GM23338 (cell line): Measurements from ENCODE around the gene GPAM.

ENCODE experiments used
- CREB1 ChIP-seq: fragments of 250-450 bp; sonication (Bioruptor Pico); IDR thresholded peaks from 2 replicates; pipeline ENCODE4 v1.5.0; 2020; ENCODE audit warnings: low read depth, mild to moderate bottlenecking, moderate library complexity
- ETS1 ChIP-seq: IDR thresholded peaks from 2 replicates; pipeline ENCODE4 v1.6.1; 2016; ENCODE audit warnings: antibody characterized with exemption
- EZH2 ChIP-seq: fragments of 200-600 bp; sonication (generic); IDR thresholded peaks from one replicate; pipeline ENCODE4 v1.8.0; 2017; ENCODE audit warnings: antibody characterized with exemption, mild to moderate bottlenecking, low read depth; ENCODE audit not compliant: unreplicated experiment
- EZH2phosphoT487 ChIP-seq: fragments of 200-600 bp; sonication (generic); IDR thresholded peaks from one replicate; pipeline ENCODE4 v1.8.1; 2018; ENCODE audit warnings: antibody characterized with exemption; ENCODE audit not compliant: unreplicated experiment
- JUNB ChIP-seq: IDR thresholded peaks from one replicate; pipeline ENCODE4 v1.6.1; 2016; ENCODE audit warnings: antibody characterized with exemption; ENCODE audit not compliant: unreplicated experiment
- POLR2AphosphoS5 ChIP-seq: IDR thresholded peaks from 2 replicates; pipeline ENCODE4 v1.6.1; 2016; ENCODE audit warnings: antibody characterized with exemption, low read depth
- TF ChIP-seq, protein P1 (sequence below), 2 experiments: fragments of 200-600 bp in 1 of 2; sonication (generic) in 1 of 2; conservative IDR thresholded peaks; 2 replicates each; pipeline versions ENCODE4 v1.5.1 to v1.6.1; 2016 to 2017; ENCODE audit warnings: antibody characterized with exemption in 2 of 2, low read depth in 2 of 2, mild to moderate bottlenecking in 2 of 2, moderate library complexity in 1 of 2
- TF ChIP-seq, protein P2 (sequence below): IDR thresholded peaks from one replicate; pipeline ENCODE4 v1.6.1; 2018; ENCODE audit warnings: antibody characterized with exemption; ENCODE audit not compliant: unreplicated experiment

DNA sequence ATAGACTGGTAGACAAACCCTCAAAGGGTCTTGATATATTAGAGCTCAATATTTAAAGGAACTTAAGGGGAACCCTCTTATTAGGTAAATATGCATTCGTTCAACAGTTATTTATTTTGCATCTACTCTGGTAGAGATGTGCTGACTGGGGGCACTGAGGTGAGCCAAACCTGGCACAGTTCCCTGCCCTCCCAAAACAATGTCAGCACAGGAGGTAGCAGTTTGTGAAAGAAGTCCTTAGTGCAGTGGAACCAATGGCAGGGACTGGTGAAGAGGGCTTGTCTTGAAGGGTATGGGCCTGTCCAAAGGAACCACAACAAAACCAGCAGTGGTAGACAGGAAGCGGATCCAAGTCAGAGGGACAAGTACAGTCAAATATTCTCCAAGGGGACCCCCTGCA lies 32.6 kb upstream of the GPAM start:
- TF ChIP-seq POLR2AphosphoS5 (no peak), EZH2 (no peak), EZH2phosphoT487 (no peak), JUNB (no peak), CREB1 (CRISPR knock-in tag) (no peak), ETS1 (no peak)
- TF ChIP-seq, protein P1, sequence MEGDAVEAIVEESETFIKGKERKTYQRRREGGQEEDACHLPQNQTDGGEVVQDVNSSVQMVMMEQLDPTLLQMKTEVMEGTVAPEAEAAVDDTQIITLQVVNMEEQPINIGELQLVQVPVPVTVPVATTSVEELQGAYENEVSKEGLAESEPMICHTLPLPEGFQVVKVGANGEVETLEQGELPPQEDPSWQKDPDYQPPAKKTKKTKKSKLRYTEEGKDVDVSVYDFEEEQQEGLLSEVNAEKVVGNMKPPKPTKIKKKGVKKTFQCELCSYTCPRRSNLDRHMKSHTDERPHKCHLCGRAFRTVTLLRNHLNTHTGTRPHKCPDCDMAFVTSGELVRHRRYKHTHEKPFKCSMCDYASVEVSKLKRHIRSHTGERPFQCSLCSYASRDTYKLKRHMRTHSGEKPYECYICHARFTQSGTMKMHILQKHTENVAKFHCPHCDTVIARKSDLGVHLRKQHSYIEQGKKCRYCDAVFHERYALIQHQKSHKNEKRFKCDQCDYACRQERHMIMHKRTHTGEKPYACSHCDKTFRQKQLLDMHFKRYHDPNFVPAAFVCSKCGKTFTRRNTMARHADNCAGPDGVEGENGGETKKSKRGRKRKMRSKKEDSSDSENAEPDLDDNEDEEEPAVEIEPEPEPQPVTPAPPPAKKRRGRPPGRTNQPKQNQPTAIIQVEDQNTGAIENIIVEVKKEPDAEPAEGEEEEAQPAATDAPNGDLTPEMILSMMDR (conservative IDR thresholded peaks at IDR 0.05; ENCODE audit: low read depth in 2 of 2) = no peak
- TF ChIP-seq, protein P2, sequence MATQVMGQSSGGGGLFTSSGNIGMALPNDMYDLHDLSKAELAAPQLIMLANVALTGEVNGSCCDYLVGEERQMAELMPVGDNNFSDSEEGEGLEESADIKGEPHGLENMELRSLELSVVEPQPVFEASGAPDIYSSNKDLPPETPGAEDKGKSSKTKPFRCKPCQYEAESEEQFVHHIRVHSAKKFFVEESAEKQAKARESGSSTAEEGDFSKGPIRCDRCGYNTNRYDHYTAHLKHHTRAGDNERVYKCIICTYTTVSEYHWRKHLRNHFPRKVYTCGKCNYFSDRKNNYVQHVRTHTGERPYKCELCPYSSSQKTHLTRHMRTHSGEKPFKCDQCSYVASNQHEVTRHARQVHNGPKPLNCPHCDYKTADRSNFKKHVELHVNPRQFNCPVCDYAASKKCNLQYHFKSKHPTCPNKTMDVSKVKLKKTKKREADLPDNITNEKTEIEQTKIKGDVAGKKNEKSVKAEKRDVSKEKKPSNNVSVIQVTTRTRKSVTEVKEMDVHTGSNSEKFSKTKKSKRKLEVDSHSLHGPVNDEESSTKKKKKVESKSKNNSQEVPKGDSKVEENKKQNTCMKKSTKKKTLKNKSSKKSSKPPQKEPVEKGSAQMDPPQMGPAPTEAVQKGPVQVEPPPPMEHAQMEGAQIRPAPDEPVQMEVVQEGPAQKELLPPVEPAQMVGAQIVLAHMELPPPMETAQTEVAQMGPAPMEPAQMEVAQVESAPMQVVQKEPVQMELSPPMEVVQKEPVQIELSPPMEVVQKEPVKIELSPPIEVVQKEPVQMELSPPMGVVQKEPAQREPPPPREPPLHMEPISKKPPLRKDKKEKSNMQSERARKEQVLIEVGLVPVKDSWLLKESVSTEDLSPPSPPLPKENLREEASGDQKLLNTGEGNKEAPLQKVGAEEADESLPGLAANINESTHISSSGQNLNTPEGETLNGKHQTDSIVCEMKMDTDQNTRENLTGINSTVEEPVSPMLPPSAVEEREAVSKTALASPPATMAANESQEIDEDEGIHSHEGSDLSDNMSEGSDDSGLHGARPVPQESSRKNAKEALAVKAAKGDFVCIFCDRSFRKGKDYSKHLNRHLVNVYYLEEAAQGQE = no peak
